GM18870 (cell line): ENCODE measurements around the gene EWSR1.

ENCODE experiments used
- ATAC-seq: cut with Tn5 transposase; IDR thresholded peaks from one replicate; pipeline ENCODE4 v1.9.1; 2021; ENCODE audit warnings: moderate library complexity; ENCODE audit not compliant: unreplicated experiment

The EWSR1 gene

DNA sequence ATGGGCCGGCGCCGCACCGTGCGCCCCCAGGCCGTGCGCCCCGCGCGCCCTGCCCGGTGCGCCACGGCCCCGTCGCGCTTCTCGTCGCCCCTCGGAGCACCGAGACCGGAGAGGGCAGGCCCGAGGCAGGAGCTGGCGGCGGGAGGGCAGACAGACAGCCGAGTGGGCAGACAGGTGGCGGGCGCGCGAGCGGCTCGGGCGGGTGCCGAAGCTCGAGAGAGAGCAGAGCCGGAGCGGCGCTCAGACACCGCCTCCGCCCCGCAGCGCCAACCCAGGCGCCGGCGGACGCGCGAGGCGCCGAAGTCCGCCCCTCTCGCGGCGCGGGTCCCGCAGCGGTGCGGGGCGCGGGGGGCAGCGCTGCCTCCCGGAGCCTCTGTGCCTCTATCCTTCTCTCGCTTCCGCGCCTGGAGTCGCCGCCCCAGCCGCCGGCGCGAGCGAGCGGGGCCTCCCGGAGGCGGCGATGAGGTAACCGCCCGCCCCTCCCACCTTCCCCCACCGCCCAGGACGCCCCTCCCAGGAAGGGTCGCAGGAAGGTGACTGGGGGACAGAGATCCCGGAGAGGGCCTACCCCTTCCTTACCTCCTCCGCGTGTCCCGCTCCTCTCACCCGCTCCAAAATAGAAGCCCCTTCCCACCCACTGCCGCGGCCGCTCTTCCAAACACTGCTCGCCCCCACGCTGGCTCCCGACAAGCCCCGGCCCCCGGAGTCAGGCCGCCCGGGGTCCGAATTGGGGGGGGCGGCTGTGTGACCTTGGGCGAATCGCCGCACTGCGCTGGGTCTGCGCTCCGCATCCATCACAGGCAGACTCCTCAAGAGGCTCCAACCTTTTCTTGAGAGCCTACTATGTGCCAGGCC is 47.4 kb downstream of the EWSR1 start, which contains the start of gene RASL10A:
Gene RASL10A (minus strand): TSS at position 412 of the 855 bp plus-strand sequence. CDS start 451 bp downstream, outside the sequence.
- ATAC-seq = no peak

DNA sequence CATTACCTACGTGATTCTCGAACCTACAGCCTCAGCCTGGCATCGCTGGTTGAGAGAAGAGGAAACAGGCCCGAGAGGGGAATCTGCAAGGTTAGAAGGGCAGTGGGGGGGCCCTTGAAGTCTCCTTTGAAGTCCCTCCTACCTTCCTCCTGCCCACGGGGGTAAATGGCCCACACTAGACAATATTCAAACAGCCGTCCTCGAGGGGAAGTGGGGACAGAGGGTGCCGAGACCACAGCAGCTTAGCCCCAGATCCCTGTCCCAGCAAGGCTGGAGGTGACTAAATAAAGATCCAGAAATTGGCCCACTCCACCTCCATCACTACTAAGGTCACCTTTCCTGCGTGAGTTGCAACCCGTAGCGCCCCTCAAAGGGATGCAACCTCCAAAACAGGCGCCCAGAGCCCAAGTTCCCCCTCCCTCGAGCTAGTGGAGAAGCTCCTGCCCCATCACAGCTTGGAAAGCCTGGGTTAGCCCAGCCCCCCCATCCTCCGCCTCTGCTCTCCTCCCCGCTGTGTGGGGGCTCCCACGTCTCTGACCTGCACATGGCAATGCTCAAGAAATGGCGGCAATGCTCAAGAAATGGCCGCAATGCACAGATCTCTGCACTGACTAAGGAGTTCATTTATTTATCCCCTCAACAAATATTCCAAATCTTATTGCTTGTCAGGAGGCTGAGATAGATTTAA is 48.2 kb downstream of the EWSR1 start:
- no peak for ATAC-seq

DNA sequence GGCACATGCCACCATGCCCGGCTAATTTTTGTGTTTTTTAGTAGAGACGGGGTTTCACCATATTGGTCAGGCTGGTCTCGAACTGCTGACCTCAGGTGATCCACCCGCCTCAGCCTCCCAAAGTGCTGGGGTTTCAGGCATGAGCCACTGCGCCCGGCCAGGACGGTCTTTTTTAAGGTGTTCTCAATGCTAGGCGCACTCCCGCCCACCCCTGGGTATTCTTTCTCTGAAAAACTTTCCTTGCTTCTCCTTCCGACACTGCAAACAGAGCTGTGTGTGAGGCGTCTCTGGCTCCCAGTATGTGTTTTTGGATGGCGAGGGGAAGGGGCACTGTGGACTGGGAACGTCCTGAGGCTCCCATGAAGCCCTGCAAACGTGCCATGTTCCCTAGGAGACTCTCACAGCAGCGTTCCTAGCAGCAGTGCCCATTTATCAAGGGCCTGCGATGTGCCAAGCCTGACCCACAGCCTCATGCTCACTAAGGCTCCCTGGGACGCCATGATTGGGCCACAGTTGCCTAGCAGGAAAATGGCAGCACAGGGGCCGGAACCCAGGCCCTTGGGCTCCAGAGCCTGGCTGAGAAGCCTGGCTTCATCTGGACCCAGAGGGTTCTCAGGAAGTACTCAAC is 49.9 kb downstream of the EWSR1 start:
- no peak for ATAC-seq

DNA sequence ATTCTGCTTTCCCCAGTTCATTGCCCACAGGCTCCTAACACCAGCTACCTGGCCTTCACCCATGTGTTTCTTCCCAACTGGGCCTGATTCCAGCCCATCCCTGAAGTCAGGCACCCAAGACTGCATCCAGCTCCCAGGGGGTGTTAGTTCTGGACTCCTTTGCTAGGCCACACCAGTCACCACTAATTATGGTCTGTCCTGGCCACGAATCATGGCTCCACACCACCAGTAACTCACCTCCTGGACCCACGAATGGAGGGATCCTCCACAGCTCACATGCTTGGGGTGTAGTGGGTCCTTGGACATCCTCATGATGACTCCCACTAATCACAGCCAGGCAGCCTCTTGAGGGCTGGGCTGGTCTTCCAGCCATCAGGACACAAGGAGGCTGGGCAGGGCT is 51.0 kb downstream of the EWSR1 start:
- ATAC-seq = no peak

DNA sequence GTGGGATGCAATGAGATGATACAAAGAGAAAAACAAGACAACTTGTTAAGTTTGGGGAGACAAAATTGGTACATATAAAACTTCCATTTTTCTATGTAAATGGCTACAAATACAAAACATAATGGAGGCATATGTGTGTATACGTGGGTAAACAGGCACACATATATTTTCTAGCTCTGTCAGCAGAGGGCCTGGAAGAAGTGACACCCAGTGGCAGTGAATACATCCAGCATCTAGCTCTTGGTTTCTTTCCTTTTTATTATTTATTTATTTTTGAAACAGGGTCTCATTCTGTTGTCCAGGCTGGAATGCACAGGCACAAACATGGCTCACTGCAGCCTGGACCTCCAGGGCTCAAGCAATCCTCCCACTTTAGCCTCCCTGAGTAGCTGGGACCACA is 52.5 kb downstream of the EWSR1 start:
- no peak for ATAC-seq

DNA sequence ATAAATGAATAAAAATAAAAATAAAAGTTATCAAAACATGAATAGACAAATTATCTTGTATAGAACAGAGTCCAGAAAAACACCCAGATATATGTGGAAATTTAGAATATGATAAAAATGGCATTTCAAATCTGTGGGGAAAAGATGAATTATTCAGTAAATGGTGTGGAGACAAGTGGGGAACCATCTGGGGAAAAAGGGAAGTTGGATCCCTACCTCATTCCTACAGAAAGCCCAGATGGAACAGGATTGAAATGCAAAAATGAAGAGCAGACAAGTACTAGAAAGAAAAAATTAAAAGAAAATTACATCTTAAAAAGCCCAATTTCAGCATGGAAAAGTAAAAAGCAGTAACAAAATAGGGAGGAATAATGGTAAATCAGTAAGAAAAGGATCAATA is 55.6 kb downstream of the EWSR1 start:
- no peak for ATAC-seq

DNA sequence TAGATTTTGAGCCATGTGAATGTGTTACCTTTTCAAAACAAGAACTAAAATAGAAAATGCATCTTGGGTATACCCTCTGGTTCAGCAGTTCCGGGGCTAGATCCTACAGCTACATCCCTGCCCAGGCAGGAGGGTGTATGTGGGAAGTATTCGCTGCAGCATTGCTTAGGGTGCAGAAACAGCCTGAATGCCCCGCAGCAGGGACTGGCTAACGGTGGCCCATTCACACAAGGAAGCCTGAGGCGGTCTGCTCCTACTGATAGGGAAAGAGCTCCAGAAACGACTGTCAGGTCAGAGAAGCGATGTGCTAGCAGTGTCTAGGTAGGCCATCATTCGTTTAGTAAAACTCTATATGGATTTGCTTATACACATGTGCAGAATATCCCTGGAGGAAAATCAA is 57.3 kb downstream of the EWSR1 start:
- no peak for ATAC-seq

DNA sequence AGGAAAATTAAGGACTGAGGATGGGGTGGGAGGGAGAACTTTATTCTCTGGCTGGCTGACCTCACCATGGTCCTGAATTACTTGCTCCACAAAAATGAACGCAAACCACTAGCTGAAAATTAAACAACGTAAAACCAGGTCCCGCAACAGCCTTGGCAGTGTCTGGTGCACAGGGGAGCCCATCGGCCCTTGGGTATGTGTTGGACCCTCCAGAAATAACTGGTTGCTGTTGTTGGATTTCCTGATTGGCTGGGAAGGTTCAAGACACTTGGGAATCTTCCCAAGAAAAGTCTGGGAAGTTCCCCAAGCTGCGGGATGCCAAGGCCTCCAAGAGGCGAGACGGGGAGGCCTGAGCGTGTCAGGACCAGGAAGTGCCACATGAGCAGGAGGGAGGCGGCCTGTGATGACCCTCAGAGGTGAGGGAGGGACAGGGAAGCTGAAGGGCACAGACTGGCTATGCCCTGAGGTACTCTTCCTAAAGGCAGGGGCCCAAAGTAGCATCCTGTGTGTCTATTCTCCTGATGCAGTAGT is 57.8 kb downstream of the EWSR1 start:
- ATAC-seq = no peak

DNA sequence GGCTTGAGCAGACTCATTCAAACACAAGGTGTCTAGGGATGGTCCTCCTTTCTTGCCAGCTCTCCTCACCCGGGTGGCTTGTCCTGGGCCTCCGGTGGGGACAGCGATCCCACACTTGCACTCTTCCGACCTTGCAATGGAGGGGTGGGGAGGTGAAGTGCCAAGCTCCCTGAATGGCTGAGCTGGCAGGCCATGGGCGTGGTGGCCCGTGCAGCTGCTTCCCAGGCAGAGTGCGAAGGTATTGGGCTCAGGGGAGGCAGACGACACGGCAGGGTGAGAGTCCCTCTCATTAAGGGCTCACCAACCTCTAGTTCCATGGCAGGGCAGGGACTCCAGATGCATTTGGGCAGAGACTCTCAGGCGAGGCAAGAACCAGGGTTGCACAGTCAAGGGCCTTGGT is 58.4 kb downstream of the EWSR1 start:
- ATAC-seq = no peak

DNA sequence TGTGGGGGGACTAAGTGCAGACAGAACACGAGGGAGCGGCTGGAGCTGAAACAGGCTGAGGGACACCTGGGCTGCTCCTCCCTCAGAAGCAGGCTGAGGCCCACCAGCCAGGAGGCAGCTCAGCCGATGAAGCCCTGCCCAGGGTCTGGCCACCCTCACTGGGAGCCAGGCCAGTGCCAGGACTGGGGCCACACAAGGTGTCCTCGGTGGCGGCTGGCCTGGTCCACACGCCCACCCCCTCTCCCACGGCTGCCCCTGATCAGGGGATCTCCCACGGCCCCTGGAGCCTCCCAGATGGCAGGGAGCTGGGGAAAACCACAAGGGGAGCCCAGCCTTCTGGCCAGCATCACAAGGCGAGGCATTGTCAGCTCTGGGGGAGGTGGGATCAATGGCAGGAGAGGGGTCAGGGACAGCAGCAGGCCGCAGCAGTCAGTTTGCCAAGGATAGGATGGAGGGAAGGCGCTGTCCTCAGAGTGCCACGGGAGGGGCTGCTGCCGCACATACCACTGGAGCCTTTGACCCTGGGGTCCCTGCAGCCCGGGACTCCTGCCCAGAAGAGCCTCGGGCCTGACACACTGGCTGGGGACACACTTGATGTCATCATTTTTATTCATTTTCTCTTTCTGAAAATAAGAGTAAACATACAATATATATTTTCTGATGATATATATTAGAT is 59.2 kb downstream of the EWSR1 start:
- no peak for ATAC-seq

DNA sequence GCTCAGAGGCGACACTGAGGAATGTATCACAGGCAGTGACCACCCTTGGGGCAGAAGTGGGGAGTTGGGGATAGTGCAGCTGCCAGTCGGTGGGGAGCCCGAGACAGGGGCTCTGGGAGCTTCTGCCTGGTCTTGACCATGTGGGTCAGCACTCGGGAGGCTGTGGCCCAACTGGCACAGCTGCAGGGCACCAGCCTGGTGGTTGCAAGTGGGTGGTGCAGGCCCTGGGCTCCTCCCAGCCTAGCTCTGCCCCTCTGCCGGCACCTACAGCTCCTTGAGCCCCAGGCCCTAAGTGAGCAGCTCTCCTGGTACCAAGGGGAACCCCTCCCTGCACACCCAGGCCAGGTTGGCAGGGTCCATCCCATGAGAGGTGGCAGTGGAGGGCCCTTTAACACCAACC is 60.0 kb downstream of the EWSR1 start:
- no peak for ATAC-seq

DNA sequence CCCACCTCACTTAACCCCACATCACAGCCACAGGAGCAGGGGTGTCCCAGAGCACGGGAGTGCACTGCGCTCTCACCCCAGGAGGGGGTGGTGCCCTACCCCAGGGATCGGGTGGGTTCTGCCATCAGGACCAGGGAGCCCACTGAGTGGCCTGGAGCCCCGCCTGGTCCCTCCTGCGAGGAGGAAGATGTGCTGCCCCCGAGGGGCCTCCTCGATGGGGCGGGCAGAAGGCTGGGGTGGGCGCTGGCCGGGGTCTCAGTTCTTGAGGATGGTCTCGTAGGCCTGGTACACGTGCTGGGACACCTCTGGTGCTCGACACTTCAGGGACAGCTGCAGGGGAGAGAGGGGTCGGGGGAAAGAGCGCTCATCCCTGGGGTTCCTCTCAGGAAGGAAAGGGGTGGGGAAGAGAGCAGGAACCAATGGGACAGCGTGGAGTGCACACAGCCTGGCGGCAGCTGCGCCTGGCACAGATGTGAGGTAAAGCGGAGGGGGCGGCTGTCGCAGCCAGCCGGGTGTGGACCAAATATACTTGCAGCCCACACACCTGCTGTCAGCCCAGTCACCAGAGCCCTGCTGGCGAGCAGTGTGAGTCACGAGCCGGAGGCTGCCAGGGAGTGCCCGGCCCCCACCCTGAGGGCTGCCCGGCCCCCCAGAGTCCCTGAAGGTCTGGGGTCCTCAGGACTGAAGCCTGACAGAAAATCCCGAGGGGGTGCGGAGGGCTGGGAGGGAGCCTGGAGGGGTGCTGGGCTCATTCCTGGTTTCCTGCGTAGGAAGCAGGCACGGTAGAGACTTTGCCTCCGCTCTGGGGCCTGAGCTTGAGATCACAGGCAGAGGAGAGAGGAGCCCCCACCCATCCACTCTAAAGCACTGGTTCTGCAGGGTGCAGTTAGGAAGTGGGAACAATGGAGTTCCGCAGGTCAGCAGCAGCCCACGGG is 60.8 kb downstream of the EWSR1 start:
- no peak for ATAC-seq

DNA sequence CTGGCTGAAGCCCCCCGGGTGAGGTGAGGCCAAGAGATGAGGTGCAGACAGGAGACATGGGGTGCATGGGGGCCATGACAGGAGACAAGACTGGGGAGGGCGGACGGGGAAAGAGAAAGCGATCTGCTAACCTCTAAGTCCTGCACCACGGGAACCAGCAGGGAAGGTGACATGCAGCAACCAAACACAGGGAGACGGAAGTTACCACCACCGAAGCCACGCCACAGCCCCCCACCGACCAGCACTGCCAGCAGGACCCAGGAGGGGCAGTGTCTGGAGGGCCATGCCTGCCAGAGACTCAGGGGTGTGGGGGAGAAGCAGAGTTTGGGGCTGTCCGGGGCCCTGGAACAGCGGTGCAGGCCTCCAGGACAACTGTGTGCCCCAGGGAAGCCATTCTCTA is 61.5 kb downstream of the EWSR1 start:
- no peak for ATAC-seq

DNA sequence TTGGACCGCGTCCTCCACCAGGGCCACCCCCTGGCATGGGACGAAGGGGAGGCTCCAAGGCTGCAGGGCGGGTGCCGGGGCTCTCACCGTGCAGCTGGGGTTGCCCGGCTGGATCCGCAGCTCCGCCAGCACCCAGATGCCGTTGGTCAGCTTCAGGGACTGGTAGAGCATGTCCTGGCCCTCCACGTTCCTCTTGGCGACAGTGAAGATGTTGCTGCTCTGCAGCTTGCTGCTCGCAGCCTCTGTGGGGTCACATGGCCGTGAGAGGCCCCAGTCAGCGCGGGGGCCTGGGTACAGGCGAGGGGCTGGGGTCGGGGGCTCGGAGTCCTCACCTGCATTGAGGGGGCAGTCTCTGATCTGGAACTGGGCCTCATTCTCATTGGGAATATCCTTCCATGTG is 62.2 kb downstream of the EWSR1 start:
- no peak for ATAC-seq

DNA sequence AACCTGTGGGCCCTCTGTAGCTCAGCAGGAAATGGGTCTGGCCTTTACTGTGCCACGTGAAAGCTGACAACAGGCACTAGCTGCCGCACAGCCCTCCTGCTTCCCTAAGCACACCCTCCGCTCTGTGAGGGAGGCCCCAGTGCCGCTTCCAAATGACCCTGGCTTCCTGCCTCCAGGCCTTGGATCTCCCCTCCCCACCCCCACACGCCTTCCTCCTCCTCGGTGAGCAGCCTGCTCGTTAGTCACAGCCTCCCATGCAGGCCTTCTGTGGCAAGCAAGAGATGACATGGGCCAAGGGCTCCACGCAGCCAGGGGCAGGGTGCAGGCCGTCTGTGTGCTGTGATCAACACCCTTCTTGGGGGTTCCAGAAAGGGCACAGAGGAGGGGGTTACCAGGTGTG is 62.7 kb downstream of the EWSR1 start:
- no peak for ATAC-seq

DNA sequence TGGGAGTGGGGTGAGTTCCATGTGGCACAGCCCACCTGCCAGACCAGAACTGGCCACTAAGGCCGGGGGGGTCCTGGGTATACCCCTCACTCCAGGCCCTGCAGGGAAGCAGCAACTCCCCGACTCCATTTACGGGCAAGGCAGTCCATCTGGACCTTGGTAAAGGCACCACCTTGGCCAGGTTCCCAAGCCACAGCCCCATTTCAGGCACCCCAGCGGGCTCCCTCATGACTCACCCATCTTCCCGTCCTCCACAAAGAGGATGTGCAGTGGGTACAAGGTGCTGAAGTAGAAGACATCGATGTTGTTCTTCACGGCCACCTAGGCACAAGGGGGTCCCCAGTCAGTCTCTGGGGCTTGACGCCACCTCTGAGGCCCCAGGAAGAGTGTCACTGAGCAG is 63.1 kb downstream of the EWSR1 start:
- no peak for ATAC-seq

DNA sequence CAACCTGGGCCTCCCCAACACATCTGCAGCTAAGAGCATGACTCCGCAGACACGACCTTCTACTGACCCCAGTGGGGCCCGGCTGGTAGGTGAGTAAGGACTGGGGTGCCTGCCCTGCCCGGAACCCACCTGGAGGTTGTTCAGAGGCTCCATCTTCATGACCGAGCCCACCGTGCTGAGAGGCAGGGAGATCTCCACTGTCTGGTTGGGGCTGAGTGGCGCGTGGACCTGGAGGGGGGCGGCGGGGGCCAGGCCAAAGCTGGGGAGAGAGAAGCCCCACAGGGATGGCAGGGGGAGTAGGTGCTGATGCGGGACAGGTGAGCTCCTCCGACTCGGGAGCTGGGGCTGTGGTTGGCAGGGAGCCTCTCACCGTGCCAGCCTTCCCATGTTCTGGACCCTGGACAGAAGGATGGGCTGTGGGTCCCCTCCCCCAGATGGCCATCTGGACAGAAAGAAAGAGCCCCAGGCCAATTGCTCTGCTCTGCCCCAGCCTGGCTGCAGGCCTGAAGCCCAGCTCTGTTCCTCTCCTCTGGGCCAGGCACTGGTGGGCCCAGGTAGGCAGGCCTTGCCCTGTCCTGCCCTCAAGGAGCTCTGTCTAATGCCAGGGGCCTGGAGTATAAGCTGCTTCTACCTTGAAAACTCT is 63.7 kb downstream of the EWSR1 start:
- ATAC-seq = no peak

DNA sequence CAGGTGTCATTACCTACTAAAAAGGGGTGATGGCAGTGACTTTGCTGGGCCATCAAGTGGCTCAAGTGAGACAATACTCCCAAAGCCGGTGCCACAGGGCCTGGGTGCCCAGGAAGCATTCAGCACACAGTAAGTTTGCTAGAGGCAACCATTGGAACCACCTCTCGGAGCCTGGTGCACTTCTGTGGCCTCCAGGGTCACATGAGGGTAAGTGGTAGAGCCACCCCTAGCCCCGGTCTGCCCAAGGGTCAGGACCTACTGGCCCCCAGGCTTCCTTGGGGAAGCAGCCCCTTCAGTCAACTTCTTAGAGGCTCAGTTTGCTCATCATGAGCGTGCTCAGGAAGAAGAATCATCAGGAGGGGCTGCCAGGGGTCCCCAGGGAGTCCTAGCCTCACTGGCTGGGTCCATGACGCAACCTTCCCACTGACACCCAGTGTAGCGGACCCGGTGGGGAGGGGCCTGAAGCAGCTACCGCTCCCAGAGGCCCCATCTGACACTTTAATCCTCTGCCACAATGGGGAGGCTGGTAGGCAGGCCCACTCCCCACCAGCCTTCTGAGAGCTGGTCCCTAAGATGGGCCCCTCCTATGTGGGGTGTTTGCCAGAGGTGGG is 64.9 kb downstream of the EWSR1 start:
- ATAC-seq = no peak

DNA sequence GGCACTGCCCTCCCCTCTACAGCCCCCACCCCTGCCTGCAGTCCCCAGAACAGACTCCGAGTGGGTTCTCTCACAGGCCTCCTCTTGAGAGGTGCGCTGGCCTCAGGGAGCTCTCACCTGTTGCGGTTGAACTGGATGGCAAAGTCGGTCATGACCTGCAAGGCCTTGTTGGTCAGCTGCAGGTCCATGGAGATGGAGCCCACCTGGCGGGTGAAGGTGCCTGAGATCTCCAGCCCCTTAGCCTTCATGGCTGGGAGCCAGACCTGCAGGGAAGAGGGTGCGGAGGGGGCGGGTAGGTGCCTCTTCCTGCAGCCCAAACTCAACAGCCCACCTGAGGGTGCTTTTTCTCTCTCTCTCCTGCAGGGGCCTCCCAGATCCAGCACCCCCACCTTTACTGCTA is 66.1 kb downstream of the EWSR1 start:
- ATAC-seq = no peak
